GM08714 (cell line): Measurements from ENCODE around the gene KDM2B.

Experiments used
- H3K4me3 ChIP-seq: fragments of 200-500 bp; sonication (Bioruptor generic); 2 replicates; pipeline ENCODE4 v1.5.1; 2014; ENCODE audit warnings: mild to moderate bottlenecking, low read length, inconsistent platforms
- ZNF274 ChIP-seq: IDR thresholded peaks from 2 replicates; pipeline ENCODE4 v1.6.1; 2012; ENCODE audit warnings: mild to moderate bottlenecking, low read depth, low read length

The KDM2B gene

DNA sequence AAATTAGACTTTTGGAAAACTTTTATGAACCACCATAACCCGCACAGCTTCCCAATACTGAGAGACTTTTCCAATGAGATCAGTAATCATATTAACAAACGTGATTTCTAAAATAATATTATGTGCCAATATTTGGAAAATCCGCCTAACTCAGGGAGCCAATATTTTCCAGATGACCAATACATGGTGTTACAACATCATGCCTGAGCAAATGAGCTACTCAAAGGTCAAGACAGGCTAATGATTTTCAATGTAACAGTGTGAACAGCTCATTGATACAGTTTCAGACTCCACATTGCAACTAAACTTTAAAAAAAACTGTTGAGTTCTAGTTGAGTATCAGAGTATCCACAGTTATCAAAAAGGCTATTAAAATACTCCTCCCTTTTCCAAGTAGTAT, 134.1 kb downstream of the KDM2B start:
- H3K4me3 ChIP-seq, result no peak overlapping the region
- no peak for TF ChIP-seq ZNF274

DNA sequence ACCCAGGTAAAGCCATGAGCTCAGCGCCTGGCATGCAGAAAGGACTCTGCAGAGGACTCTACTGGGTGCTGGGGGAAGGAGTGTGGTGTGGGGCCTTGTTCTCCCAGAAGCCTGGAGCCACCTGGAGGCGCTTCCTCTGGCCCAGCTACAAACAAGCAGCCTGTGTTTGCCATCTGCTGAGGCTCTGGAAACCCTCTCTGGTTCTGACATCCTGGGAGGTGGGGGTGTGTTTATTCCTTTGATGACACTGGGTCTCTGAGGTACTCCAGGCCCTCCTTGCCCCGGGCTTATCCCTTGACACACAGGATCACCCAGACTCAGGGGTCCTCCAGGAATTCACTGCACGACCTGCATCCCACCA, 136.0 kb downstream of the KDM2B start:
- no peak overlapping the region for H3K4me3 ChIP-seq
- TF ChIP-seq ZNF274, result no peak

DNA sequence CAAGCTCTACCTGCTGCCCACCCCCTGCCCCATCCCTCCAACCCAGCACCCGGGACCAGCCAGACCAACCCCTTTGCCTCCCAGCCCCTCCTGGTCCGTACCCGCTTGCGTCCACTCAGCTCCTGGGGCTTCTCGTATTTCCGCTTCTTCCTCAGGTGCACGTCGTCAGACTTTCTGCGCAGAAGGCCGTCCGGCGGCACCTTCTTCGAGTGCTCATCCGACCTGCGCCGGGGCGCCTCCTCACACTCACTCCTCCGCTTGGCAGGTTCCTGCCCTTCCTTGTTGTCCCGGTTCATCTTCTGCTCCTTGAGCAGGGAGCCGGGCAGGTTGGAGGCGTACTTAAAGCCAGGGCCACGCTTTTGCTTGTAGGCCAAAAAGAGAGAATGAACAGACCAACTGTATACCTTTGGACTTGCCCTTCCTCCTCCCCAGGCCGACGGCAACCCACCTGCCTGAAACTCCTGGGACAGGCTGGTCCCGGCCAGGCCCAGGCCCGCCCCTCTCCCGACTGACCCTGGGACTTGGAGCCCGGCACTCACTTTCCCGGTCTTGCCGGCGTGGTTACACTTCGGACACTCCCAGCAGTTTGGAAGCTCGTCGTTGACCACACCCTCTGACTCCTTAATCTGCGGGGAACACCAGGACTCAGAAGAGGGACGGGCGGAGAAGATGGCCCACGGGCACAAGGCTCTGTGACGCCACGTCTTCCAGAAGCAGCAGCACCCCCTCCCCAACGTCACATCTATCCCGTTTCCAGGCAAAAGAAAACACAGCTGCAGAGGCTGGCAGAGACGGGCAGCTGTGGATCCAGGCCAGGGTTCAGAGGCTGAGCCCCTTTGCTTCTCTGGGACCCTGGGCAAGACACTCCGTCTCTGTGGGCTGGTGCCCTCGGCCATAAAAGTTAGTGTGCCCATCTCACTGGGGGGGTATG, 136.6 kb downstream of the KDM2B start:
- no peak for TF ChIP-seq ZNF274

DNA sequence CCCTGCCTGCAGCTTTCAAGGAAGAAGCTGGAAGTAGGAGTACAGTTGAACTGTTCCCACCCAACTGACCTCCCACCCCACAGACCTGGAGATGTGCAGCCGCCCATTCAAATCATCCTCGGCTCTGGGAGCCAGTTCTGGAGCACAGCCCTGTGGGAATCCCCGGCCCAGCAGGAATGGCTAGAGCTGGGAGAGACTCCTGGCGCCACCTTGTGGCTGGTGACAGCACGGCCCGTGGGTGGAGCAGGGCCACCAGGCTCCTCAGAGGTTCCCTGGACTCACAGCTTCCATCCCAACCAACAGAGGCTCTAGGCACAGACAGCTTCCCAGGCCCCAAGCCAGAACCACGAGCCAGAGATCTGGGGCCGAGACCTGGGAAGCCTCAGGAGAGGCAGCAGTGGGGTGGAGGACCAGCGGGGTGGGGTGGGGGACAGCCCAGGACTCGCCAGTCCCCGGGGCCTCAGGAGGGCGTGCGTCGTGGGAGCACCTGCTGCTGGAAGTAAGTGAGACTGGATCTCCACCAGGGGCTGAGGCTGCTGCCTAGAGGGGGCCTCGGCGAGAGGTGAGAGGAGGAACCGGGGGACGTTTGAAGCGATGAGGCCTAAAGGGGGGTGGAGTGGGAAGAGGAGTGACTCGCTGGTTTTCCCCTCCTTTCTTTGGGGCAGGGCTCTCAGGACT, 137.5 kb downstream of the KDM2B start:
- no peak overlapping the region for H3K4me3 ChIP-seq
- no peak for TF ChIP-seq ZNF274

More for the DNA sequence above, 136.6 kb downstream of the KDM2B start:
- no peak overlapping the region for H3K4me3 ChIP-seq

DNA sequence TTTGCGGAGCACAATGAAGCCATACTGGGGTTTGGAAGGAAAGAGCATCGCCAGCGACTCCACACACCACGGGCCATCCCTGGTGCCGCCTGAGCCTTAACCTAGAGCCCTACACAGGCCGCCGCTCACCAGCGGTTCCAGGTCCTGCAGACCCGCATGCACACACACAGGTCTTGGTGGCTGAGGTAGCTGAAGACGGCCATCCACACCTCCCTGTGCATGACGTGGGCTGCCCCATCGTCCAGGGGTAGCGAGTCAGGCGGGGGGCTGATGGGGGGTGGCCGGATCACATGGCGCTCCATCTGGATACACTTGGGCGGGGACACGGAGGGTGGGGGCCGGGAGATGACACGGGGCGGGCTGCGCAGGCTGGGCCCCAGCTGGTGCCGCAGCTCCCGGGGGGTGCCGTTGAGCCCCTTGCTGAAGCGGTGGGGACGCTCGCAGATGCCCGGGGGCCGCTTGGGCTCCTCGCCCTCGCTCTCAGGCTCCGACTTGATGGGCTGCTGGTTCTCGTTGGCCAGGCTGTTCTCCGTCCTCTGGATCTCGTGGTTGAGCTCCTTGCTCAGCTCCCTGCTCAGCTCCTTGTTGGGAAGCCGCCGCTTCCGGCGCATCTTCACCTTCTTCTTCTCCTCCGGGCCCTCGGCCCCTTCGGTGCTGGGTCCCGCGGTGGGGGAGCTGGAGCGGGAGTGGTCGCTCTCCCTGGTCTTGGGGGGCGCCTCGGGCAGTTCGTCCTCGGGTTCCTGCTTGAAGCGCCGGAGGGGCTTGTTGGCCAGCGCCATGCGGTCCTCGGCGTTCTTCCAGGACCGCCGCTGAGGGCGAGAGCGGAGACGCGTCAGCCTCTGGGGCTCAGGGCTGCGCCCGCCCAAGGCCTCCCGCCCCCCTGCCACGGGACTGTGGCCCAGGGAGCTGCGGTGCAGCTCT, 138.5 kb downstream of the KDM2B start:
- no peak for TF ChIP-seq ZNF274
- H3K4me3 ChIP-seq, result no peak overlapping the region

DNA sequence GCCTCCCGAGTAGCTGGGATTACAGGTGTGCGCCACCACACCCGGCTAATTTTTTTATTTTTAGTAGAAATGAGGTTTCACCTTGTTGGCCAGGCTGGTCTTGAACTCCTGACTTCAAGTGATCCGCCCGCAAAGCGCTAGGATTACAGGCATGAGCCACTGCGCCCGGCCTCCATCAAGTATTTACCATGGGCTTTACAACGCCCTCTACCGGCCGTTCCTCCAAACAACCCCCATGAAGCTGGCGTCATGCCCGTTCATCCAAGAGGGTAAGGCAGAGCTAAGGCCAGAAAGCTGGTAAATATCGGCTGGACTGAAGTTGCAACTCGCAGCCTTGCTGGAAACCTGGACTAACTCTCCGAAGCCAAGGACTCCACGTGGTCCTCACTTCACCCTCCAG, 139.3 kb downstream of the KDM2B start:
- no peak for TF ChIP-seq ZNF274
- no peak overlapping the region for H3K4me3 ChIP-seq

DNA sequence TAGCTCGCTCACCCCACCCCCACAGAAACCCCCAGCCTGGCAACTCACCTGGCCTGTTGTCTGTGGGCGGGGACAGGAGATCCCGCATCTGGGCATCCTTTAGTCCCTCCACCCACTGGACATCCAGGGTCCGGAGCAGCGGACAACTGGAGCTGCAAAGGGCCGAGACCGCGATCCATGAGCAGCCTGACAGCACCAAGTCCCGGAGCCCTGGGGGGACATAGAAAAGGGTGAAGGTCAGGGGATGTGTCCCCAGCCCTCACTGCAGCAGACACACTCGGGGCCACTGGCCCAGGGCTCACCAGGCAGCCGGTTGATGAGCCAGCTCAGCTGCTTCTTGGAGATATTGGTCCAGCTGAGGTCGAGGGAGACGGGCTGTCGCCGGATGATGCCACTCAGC, 140.1 kb downstream of the KDM2B start:
- TF ChIP-seq ZNF274, result no peak
- H3K4me3 ChIP-seq, result no peak overlapping the region

DNA sequence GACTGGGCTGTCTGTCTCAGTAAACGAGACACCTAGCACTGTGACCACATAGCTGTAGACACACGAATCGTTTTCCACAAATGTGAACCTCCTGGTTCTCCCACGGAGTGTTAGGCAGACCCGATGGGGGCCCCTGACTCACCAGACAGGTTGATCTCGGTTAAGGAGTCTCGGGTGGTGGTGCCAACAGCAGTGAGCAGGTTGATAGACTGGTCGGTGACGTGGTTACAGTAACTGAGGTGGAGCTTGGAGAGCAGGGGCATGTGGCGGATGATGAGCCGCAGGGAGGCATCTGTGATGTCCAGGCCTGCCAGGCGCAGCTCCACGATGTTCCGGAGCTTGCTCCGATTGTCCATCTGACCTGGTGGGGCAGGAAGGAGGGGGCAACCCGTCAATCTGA, 141.1 kb downstream of the KDM2B start:
- no peak for TF ChIP-seq ZNF274
- no peak overlapping the region for H3K4me3 ChIP-seq

DNA sequence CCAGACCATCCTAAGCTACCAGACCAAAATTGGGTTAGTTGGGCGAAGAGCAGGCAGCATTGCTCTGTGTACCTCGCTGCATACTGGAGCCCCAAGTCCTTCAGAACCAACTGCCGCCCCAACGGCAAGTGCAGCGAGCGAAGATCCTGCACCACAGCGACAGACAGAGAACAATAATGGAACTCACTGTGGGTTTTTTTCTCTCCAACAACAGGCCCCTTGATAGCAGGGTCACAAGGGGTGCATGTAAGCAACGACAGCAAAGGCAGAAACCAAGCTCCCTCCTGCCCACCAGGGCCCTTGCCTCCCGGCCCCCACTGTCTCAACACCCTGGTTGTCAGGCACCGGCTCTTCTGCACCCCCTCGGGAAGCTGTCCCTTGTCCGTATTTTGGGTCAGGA, 141.9 kb downstream of the KDM2B start:
- TF ChIP-seq ZNF274, result no peak

DNA sequence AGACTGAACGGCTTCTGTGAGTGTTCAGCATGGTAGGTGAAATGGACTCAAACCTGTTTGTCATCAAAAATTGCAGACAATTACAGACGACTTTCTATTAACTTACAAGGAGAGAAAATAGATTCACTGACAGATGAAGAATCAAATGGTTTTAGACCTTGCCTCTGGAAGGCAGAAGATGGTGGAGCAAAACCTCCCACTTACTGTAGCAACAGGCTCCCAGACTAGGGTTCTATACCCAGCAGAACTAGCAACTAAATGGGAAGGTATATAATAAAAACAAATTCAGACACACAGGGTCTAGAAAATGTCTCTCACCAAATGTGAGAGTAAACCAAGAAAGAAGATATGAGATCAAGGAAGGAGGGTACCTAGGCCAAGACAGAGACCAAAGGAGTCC, 144.1 kb downstream of the KDM2B start:
- H3K4me3 ChIP-seq, result no peak overlapping the region
- no peak for TF ChIP-seq ZNF274

More for the DNA sequence above, 141.9 kb downstream of the KDM2B start:
- no peak overlapping the region for H3K4me3 ChIP-seq

DNA sequence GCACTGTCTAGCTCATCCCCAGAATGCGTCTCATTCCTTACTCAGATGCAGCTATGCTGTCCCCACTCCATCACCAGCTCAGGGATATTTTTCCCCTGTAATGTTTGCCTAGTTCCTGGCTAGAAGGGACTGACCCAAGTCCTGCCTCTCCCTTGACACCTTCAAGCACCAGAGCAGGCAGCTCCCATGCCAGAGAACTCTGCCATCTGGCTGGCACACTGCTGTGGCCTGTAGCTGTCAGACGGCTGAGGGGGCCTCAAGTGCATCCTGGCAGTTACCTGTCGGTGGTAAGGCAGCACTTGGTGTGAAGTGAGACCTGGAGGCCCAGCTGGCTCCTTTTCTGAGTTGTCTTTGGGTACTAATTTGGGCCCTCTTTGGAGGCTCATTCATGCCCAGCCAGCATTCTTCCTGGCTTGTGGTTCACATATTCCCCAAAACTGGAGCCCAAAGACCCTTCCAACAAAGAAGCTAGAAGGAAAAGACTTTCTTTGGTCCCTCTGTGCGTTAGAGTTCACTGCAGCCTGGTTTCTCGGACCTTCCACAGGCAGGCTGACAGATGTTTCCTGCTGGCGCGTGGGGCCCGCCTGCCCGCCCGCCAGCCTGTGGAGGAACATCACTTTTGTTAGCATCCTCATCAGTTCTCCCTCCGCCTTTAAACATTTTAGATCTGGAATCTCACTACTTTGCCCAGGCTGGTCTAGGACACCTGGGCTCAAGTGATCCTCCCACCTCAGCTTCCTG, 147.9 kb downstream of the KDM2B start:
- TF ChIP-seq ZNF274, result no peak
- H3K4me3 ChIP-seq, result no peak overlapping the region

DNA sequence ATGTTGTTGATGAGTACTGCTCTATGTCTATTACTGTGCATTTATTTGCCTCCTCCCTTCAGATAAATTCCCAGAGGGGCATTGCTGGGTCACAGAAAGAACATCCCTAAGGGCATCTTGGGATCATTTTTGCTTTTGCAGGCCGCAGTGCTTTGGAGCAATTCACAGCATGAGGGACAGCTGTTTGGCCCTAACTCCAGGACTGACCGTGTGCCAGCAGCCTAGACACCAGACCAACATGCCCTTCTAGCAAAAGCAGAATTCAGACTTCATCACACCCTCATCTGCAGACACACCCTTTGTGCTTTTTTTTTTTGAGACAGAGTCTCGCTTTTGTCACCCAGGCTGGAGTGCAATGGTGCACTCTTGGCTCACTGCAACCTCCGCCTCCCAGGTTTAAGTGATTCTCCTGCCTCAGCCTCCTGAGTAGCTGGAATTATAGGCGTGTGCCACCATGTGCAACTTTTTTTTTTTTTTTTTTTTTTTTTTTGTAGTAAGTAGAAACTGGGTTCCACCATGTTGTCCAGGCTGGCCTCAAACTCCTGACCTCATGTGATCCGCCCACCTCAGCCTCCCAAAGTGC, 149.9 kb downstream of the KDM2B start:
- H3K4me3 ChIP-seq, result no peak overlapping the region
- TF ChIP-seq ZNF274, result no peak

DNA sequence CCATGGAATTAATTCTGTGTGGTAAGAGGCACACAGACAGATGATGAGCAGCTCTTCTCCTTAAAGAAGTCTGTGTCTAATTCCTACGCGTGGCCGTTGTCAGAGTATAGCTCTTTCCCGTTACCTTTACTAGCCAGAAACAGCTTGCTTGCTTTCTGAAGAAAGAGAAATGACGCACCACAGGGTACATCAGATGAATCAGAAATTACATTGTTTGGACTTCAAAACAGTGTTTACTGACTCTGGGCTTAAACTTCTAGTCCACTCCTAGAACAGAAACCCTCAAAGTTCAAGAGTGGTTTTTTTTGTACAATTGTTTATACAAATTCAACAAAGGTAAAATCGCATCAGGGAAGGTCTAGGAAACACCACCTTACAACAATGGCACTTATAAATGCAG, 151.9 kb downstream of the KDM2B start:
- no peak overlapping the region for H3K4me3 ChIP-seq
- TF ChIP-seq ZNF274, result no peak
